Measurements from ENCODE around the gene MYO3B.

MYO3B gene

GRCh38 chr2:170306293-170306873, 128.4 kb downstream of the MYO3B start:
- Histone ChIP-seq H3K36me3 (ENCODE audit: insufficient read depth, low read length) (no peaks in the 10 kb centered on the region), H3K4me1 (ENCODE audit: insufficient read depth, low read length) (no peaks in the 10 kb centered on the region), H3K27me3 (ENCODE audit: insufficient read depth, low read length, poor library complexity) (peaks cover 18% of the 10 kb centered on the region), H3K9ac (ENCODE audit: low read depth, low read length) (no peak overlapping the region), H2AFZ (ENCODE audit: low read depth, low read length) (no peak overlapping the region), H3K4me3 (ENCODE audit: low read depth in 1 of 2, low read length in 2 of 2) (no peak overlapping the region), H4K20me1 (ENCODE audit: insufficient read depth, low read length) (no peaks in the 10 kb centered on the region), H3K4me2 (ENCODE audit: insufficient read depth, low read length) (no peak overlapping the region), H3K9me3 (ENCODE audit: insufficient read depth, low read length, severe bottlenecking) (no peaks in the 10 kb centered on the region), H3K27ac (ENCODE audit: low read length) (no peak overlapping the region), H3K79me2 (ENCODE audit: insufficient read depth, low read length) (no peaks in the 10 kb centered on the region)
- ATAC-seq (ENCODE audit: insufficient read depth, low read depth) = no peak
- DNase-seq = no peak
- no peak for TF ChIP-seq CTCF (IDR thresholded peaks at IDR 0.05; ENCODE audit: borderline replicate concordance, extremely low read depth, low read length, poor library complexity, severe bottlenecking)
- no peak for TF ChIP-seq EZH2 (IDR thresholded peaks at IDR 0.05; ENCODE audit: borderline replicate concordance, low read depth, low read length, severe bottlenecking)

GRCh38 chr2:170307052-170307451, 129.1 kb downstream of the MYO3B start:
- Histone ChIP-seq H3K27ac (ENCODE audit: low read length) (no peak overlapping the region), H3K4me3 (ENCODE audit: low read depth in 1 of 2, low read length in 2 of 2) (no peak overlapping the region), H3K27me3 (ENCODE audit: insufficient read depth, low read length, poor library complexity) (peaks cover 18% of the 10 kb centered on the region), H3K4me2 (ENCODE audit: insufficient read depth, low read length) (no peak overlapping the region), H3K9ac (ENCODE audit: low read depth, low read length) (no peak overlapping the region), H3K79me2 (ENCODE audit: insufficient read depth, low read length) (no peaks in the 10 kb centered on the region), H4K20me1 (ENCODE audit: insufficient read depth, low read length) (no peaks in the 10 kb centered on the region), H3K4me1 (ENCODE audit: insufficient read depth, low read length) (no peaks in the 10 kb centered on the region), H3K36me3 (ENCODE audit: insufficient read depth, low read length) (no peaks in the 10 kb centered on the region), H2AFZ (ENCODE audit: low read depth, low read length) (no peak overlapping the region), H3K9me3 (ENCODE audit: insufficient read depth, low read length, severe bottlenecking) (no peaks in the 10 kb centered on the region)
- no peak for TF ChIP-seq EZH2 (IDR thresholded peaks at IDR 0.05; ENCODE audit: borderline replicate concordance, low read depth, low read length, severe bottlenecking)
- TF ChIP-seq CTCF (IDR thresholded peaks at IDR 0.05; ENCODE audit: borderline replicate concordance, extremely low read depth, low read length, poor library complexity, severe bottlenecking) = no peak
- ATAC-seq (ENCODE audit: insufficient read depth, low read depth) = no peak
- no peak for DNase-seq

- peaks cover 12% of the 10 kb centered on the region for H3K27me3 ChIP-seq (ENCODE audit: insufficient read depth, low read length, poor library complexity)
- H4K20me1 ChIP-seq (ENCODE audit: insufficient read depth, low read length) = no peaks in the 10 kb centered on the region
- H3K4me1 ChIP-seq (ENCODE audit: insufficient read depth, low read length) = no peaks in the 10 kb centered on the region
- H2AFZ ChIP-seq (ENCODE audit: low read depth, low read length) = no peak overlapping the region
- ATAC-seq (ENCODE audit: insufficient read depth, low read depth) (no peak), DNase-seq (no peak)
- H3K9ac ChIP-seq (ENCODE audit: low read depth, low read length) = no peak overlapping the region
- H3K27ac ChIP-seq (ENCODE audit: low read length) = no peak overlapping the region
- no peak overlapping the region for H3K4me2 ChIP-seq (ENCODE audit: insufficient read depth, low read length)
- TF ChIP-seq EZH2 (IDR thresholded peaks at IDR 0.05; ENCODE audit: borderline replicate concordance, low read depth, low read length, severe bottlenecking) (no peak), CTCF (IDR thresholded peaks at IDR 0.05; ENCODE audit: borderline replicate concordance, extremely low read depth, low read length, poor library complexity, severe bottlenecking) (no peak)
- H3K9me3 ChIP-seq (ENCODE audit: insufficient read depth, low read length, severe bottlenecking) = no peaks in the 10 kb centered on the region
- no peak overlapping the region for H3K4me3 ChIP-seq (ENCODE audit: low read depth in 1 of 2, low read length in 2 of 2)
- no peaks in the 10 kb centered on the region for H3K79me2 ChIP-seq (ENCODE audit: insufficient read depth, low read length)
- no peaks in the 10 kb centered on the region for H3K36me3 ChIP-seq (ENCODE audit: insufficient read depth, low read length)
These were observed 129.8 kb downstream of the MYO3B start for GRCh38 chr2:170307555-170308351.

Measured in DND-41 (cell line).